HG03439 (cell line): Measurements from ENCODE around the gene TRIM32.

Experiments used
- ATAC-seq: cut with Tn5 transposase; IDR thresholded peaks from one replicate; pipeline ENCODE4 v1.9.1; 2021; ENCODE audit warnings: mild to moderate bottlenecking, moderate library complexity; ENCODE audit not compliant: unreplicated experiment

Gene TRIM32

GRCh38 chr9:116704470-116704869 lies 17.4 kb downstream of the TRIM32 start:
- ATAC-seq = no peak

- no peak for ATAC-seq
These were observed 18.4 kb downstream of the TRIM32 start for GRCh38 chr9:116705531-116705930.

GRCh38 chr9:116706310-116707290 lies 19.5 kb downstream of the TRIM32 start:
- ATAC-seq = no peak

DNA sequence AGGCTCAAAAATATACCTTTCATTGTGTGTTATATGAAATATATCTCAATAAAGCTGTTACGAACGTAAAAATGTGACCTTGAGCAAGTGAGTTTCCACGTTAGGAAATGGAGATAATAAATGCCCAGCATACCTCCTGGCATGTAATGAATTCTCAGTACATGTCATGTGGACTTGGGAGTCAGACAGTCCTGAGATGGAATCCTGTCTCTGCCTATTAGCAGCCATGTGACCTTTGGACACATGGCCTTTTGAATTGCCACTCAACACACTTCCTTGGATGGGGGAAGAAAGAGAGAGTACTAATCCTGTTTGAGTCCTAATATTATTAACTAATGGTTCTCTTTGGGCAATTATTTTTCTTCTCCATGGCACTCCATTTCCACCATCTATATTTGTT lies 25.7 kb downstream of the TRIM32 start:
- no peak for ATAC-seq

DNA sequence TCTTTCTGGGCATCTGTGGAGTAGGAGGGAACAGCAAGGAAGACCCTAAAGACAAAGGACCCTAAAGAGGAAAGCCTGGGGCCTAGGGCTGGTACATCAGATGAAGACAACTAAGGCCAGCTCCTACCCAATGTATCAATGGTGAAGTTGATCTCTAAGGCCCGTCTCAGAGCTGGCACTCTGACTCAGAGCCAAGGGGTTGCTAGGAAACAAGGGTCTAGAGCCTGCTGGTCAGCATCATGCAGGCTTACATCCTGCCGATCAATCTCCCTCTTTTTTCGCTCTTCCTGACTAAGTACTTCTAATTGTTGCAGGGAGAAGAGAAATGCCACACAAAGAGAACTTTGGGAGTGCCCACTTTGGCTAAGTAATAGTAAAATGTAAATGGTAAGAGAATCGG lies 26.2 kb downstream of the TRIM32 start:
- no peak for ATAC-seq

DNA sequence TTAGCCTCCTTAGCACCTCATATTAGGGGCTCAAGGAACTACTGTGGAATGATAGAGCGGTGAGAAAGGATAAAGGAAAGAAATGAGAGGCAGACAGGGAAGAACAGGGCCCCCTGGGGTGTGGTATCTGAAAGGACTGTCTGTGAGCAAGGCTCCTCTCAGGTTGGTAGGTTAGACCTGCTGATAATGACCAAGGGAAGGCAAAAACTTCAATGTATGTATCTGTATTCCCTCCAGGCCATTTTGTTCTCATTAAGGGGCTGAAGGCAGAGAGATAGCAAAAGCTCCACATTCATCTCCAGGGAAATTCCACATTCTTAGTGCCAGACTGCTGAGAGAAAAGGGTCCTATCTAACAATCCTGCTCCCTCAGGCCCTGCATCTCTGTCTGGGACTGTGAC lies 28.6 kb downstream of the TRIM32 start:
- ATAC-seq = no peak

DNA sequence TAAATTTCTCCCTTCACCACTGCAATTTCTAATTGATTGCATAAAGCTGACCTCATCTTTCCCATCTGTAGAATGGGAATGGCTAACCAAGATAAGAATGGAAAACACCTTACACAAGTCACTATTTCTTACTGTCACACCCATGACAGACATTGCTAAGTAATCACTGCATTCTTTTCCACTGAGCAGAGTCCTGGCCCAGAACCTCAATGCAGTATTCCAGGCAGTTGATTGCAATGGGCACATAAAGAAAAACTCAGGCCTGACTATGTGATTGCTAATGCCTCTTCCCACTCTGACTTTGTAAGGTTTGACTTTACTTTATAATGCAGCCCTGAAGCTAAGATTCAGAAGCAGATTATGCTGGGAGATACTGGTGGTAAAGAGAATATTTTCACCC lies 29.3 kb downstream of the TRIM32 start:
- no peak for ATAC-seq

DNA sequence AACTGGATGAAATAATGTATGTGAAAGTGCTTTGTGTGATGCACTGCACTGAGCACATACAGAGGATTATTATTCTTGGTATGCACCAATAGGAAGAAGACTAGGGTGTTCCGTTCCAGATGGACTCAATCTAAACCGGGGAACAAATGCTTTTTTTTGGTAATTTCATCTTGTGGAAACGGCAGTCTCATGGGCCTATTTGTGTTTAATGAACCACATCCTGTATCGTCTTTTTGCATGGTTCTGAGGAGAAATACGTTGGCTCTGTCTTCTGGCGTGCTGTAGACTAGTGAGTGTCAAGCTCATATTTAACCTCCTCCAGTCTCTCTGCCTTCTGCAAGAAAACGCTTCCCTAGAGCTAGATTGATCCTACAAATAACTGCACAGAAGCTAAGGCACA lies 30.0 kb downstream of the TRIM32 start:
- ATAC-seq = no peak

- ATAC-seq = no peak
These were observed 31.0 kb downstream of the TRIM32 start for GRCh38 chr9:116718111-116718510.

DNA sequence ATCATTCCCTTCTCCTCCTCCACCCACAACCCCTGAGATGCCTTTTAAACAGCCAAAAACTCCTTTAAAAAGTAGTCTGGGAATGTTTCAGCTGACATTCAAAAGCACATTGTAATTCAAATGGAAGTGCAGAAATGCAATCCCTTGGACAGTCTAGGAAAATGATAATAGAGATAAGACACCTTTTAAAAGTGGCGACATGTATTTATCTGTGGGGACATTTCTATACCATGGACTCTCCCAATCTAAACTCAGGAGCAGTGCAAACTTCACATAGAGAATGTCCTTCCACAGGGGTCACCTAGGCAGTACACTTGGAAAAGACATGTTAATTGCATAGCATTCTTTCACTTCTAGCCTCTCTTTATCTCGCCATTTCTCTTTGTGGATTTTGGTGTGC lies 33.0 kb downstream of the TRIM32 start:
- no peak for ATAC-seq

GRCh38 chr9:116721411-116721810 lies 34.3 kb downstream of the TRIM32 start:
- ATAC-seq = no peak

GRCh38 chr9:116721944-116722343 lies 34.8 kb downstream of the TRIM32 start:
- no peak for ATAC-seq

DNA sequence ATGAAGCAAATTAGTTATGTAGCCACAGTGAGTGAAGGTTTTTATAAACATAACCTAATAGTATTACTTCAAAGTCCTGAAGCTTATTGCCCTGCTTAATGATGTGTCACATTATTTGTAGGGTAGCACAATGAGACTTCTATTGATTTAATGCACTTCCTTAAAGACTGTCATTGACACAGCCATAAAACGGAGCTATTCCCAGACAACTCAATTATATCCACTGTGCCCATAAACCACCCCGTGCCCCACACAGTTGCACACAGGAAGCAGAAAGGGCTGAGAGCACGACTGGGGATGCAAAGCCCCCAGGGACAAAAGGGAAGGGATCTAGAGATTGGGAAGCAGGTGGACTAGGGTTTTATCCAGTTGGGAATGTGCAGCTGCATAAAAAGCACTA lies 37.0 kb downstream of the TRIM32 start:
- no peak for ATAC-seq

GRCh38 chr9:116726602-116727001 lies 39.5 kb downstream of the TRIM32 start:
- ATAC-seq = no peak

DNA sequence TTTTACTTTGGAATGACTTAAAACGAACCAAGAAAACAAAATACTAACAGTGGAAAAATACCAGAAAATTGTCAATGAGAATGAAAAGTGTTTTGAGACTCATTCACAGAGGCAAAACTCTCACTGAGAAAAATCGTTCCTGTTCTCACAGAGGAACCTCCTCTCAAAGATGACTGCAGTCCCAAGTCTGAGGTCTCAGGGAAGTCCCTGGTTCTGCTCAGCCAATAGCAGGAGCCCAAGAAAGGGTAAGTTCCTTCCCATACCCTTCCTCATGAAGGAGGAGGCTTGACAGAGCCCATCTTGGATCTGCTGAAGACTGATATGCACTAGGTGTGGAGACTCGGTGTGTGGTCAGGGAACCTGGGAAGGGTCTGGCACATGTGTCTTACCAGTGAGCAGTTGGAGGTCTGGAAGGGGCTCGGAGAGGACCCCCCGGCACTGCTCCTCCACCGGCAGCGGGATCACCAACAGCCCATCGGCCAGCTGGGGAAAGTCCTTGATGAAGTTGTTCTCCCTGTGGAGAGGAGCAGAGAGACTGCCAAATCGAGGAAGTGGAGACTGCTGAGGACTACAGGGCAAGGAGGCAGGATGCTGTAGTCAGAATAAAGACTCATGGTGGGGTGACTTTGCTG lies 46.0 kb downstream of the TRIM32 start:
- ATAC-seq = no peak

- no peak for ATAC-seq
These were observed 49.5 kb downstream of the TRIM32 start for GRCh38 chr9:116736399-116737151.

- peak; percentile 67 for ATAC-seq
These were observed 50.0 kb downstream of the TRIM32 start for GRCh38 chr9:116737152-116737546.

- ATAC-seq = no peak
These were observed 54.1 kb downstream of the TRIM32 start for GRCh38 chr9:116741086-116741740.

DNA sequence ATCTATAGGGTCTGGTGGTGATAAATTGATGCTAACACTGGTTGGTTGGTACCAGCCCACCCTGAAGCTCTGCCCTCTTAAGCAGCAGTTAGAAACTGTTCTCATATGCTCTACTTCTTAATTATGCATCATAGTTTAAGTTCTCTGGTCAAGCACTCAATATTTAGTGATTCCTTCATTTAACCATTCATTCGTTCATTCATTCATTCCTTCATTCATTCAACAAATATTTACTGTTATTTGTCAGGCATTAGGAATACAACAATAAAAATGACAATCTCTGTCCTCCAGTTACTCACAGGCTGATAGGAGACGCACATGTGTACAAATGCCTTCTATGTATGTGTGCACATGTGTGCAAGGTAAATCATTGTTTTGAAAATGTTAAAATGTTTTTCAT lies 54.6 kb downstream of the TRIM32 start:
- no peak for ATAC-seq

DNA sequence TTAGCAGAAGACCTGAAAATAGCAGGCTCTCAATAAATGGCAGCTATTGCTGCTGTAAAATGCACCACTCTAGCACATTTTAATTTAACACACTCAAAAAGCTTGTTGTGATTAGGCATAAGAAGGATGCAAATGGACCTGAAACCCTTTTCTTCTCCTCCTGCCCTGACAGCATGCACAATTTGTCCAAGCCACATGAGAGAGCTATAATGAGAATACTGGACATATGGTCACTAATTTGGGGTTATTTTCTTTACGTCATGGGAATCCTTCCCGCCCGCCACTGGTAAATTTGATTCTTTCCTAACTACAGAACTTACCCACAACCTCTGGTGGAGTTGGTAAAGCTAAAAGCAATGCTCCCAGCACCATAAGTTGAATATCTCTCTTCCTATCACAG lies 62.1 kb downstream of the TRIM32 start:
- ATAC-seq = no peak

GRCh38 chr9:116749772-116750171 lies 62.7 kb downstream of the TRIM32 start:
- ATAC-seq = no peak
